Tibial nerve (tissue), 4 donors: ENCODE results near the gene LTB4R2. TPM values are rescaled to one million over a fixed set of nuclear protein-coding genes. Genes with fewer than 3 reads are reported as not detected.

ENCODE experiments used
- DNase-seq, 2 donors: peaks; one replicate each; pipeline ENCODE4 v3.0.0-alpha.2; 2019; ENCODE audit warnings: low spot score in 2 of 2
- H3K27ac ChIP-seq, 4 donors: fragments of 200-600 bp; sonication (generic) in 3 of 4; one replicate each; pipeline ENCODE4 v1.5.1; 2017 to 2019; ENCODE audit warnings: mild to moderate bottlenecking in 1 of 4
- H3K27me3 ChIP-seq, 2 donors: fragments of 200-600 bp; sonication (generic) in 1 of 2; one replicate each; pipeline versions ENCODE4 v1.5.1 to v1.6.0; 2017 to 2019
- H3K36me3 ChIP-seq, 3 donors: fragments of 200-600 bp; sonication (generic); one replicate each; pipeline ENCODE4 v1.5.1; 2018 to 2019
- H3K4me1 ChIP-seq, 4 donors: fragments of 200-600 bp; sonication (generic) in 3 of 4; one replicate each; pipeline ENCODE4 v1.5.1; 2017 to 2019
- H3K4me3 ChIP-seq, 4 donors: fragments of 200-600 bp; sonication (generic) in 3 of 4; one replicate each; pipeline ENCODE4 v1.5.1; 2017 to 2019; ENCODE audit warnings: mild to moderate bottlenecking in 1 of 4, moderate library complexity in 1 of 4
- H3K9me3 ChIP-seq, 4 donors: fragments of 200-600 bp; sonication (generic) in 3 of 4; one replicate each; pipeline ENCODE4 v1.5.1; 2017 to 2019
- EP300 ChIP-seq, 2 donors: sonication (generic); formaldehyde crosslinking; IDR thresholded peaks; one replicate each; pipeline ENCODE4 v1.6.1; 2017; ENCODE audit warnings: antibody characterized with exemption in 2 of 2, mild to moderate bottlenecking in 1 of 2
- POLR2A ChIP-seq, 2 donors: fragments of 450-650 bp; IDR thresholded peaks; one replicate each; pipeline ENCODE4 v1.6.1; 2017; ENCODE audit warnings: antibody characterized with exemption in 2 of 2, mild to moderate bottlenecking in 2 of 2, moderate library complexity in 2 of 2
- WGBS, 2 donors: methylation state at CpG; one replicate each; pipeline ENCODE4 v1.1.5; 2018; 5-methylcytosine and 5-hydroxymethylcytosine counted together
- total RNA-seq, 4 donors: library from RNA; depleted of rRNA; stranded (reverse); fragments of >200 nt; gene quantifications; one replicate each; pipeline ENCODE4 v1.1.0, GENCODE V29; 2016
- TF ChIP-seq, protein P1 (sequence below), 5 experiments: fragments of 200-600 bp in 3 of 5; fragments of 450-650 bp in 2 of 5; sonication (generic) in 3 of 5; IDR thresholded peaks; one replicate each; pipeline ENCODE4 v1.5.1; 2016 to 2019; ENCODE audit warnings: antibody characterized with exemption in 5 of 5, mild to moderate bottlenecking in 3 of 5, moderate library complexity in 2 of 5

LTB4R2 gene
- total RNA-seq, 4 donors from 2014 or later = 15.5 to 31.5 (median 20.2) TPM

DNA sequence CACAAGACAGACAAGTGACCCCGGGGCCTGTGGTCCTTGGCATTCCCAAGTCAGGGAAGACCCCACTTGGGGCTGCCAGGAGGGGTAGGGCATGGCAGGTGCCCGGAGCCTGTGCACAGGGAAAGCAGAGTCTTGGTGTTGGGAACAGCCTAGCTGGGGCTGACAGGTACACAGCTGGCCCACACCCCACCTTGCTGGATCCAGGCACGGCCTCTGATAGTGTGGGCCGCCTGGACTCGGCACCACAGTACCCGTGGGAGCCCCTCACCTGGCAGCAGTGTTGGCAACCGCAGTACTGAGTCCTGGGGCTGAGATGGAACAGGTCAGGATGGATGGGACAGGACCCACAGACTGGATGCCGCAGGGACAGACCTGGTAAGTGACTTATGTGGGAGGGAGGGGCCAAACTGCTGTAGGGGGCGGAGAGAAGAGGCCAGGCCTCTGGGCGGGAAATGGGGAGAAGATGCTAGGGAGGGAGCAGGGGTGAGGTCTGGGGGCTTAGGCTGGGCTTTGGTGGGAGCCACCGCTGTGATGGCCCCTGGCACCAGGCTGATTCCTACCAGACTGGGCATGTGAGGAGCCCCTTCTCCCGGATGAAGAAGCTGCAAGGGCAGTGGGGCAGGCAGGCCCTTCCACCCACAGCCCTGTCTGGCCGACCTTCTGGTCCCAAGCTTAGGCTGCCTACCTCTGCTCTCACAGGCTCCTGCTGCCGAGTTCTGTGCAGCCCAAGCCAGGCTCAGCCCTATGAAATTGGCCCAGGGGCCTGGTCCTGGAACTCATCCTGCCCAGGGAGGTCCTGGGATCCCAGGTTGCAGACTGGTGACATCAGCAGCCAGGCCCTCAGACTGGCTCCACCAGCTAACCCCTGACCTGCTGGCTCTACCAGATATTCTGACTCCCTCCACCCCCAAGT lies 46.9 kb upstream of the LTB4R2 start, which contains the start of gene TGM1:
TSS of gene TGM1 (minus strand) at position 357 of the 913 bp plus-strand sequence. CDS start 825 bp downstream, outside the sequence.
- no peaks in the 10 kb centered on the region for H3K9me3 ChIP-seq
- TF ChIP-seq, protein P1, sequence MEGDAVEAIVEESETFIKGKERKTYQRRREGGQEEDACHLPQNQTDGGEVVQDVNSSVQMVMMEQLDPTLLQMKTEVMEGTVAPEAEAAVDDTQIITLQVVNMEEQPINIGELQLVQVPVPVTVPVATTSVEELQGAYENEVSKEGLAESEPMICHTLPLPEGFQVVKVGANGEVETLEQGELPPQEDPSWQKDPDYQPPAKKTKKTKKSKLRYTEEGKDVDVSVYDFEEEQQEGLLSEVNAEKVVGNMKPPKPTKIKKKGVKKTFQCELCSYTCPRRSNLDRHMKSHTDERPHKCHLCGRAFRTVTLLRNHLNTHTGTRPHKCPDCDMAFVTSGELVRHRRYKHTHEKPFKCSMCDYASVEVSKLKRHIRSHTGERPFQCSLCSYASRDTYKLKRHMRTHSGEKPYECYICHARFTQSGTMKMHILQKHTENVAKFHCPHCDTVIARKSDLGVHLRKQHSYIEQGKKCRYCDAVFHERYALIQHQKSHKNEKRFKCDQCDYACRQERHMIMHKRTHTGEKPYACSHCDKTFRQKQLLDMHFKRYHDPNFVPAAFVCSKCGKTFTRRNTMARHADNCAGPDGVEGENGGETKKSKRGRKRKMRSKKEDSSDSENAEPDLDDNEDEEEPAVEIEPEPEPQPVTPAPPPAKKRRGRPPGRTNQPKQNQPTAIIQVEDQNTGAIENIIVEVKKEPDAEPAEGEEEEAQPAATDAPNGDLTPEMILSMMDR (IDR thresholded peaks at IDR 0.05) = no peak
- no peak for TF ChIP-seq POLR2A (IDR thresholded peaks at IDR 0.05)
- no peak for TF ChIP-seq EP300 (IDR thresholded peaks at IDR 0.05)
- 76 to 77% methylated on average over 12 to 14 of the region's 14 CpGs for WGBS, 2 donors
- H3K4me3 ChIP-seq = no peak within 1 kb of the TSS
- no peaks in the 10 kb centered on the region for H3K27me3 ChIP-seq
- peaks cover 0 to 12% (median 0%) of the 10 kb centered on the region in 4 donors for H3K4me1 ChIP-seq
- peaks cover 0 to 89% (median 4%) of the 10 kb centered on the region in 3 donors for H3K36me3 ChIP-seq
- H3K27ac ChIP-seq = peak within 1 kb of the TSS in 2 of 4 donors; percentile 14 to 28
- DNase-seq = no peak

DNA sequence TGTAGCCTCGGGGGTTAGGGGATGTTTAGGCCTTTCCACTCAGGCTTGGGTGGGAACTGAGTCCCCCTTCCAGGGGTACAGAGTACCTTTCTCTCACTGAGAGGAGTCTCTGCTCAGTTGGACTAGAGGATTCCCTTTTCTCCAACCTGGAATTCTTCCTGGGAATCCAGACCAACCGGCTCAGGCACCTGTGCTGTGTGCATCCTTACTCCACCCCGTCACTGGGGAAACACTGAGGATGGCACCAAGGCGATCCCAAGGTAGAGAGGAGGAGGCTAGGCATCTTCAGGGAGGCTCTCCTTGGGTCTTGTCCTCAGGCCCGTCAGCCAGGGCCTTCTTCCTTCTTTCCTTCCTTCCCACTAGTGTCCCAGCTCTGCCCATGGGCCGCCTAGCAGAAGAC lies 46.1 kb upstream of the LTB4R2 start:
- Histone ChIP-seq H3K9me3 (no peaks in the 10 kb centered on the region), H3K4me3 (no peak overlapping the region), H3K27me3 (no peaks in the 10 kb centered on the region), H3K27ac (peak overlapping the region in 2 of 4 donors; percentile 14 to 28), H3K4me1 (peaks cover 0 to 8% (median 0%) of the 10 kb centered on the region in 4 donors), H3K36me3 (peaks cover 0 to 89% (median 4%) of the 10 kb centered on the region in 3 donors)
- no peak for DNase-seq
- WGBS, 2 donors = 65 to 76% methylated on average over 6 of the region's 6 CpGs
- TF ChIP-seq, protein P1 (IDR thresholded peaks at IDR 0.05) = no peak
- TF ChIP-seq EP300 (IDR thresholded peaks at IDR 0.05) (no peak), POLR2A (IDR thresholded peaks at IDR 0.05) (no peak)

DNA sequence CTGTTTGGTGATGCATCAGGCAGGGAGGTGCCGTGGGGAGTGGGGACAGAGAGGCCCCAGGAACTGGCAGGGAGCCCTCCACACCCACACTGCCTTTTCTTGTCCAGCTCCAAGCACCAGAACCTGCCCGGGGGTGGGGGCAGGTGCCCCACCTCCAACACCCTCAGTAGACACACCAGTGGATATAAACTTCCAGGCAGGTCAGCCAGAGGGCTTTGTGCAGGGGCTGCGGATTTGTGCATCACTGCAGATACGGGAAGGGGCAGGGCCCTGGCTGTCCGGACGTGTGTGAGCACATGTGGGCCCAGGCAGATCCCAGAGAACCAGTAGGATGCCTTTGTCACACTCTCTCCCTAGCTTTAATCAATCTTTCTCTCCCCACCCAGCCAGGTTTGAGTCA lies 45.6 kb upstream of the LTB4R2 start:
- H3K27ac ChIP-seq = peak overlapping the region in 2 of 4 donors; percentile 14 to 28
- no peak for DNase-seq
- no peak overlapping the region for H3K4me3 ChIP-seq
- TF ChIP-seq EP300 (IDR thresholded peaks at IDR 0.05) (no peak), POLR2A (IDR thresholded peaks at IDR 0.05) (no peak)
- TF ChIP-seq, protein P1 (IDR thresholded peaks at IDR 0.05) = no peak
- H3K36me3 ChIP-seq = peaks cover 0 to 89% (median 4%) of the 10 kb centered on the region in 3 donors
- H3K4me1 ChIP-seq = peaks cover 0 to 3% (median 0%) of the 10 kb centered on the region in 4 donors
- 47 to 65% methylated on average over 6 of the region's 6 CpGs for WGBS, 2 donors
- H3K9me3 ChIP-seq = no peaks in the 10 kb centered on the region
- no peaks in the 10 kb centered on the region for H3K27me3 ChIP-seq

DNA sequence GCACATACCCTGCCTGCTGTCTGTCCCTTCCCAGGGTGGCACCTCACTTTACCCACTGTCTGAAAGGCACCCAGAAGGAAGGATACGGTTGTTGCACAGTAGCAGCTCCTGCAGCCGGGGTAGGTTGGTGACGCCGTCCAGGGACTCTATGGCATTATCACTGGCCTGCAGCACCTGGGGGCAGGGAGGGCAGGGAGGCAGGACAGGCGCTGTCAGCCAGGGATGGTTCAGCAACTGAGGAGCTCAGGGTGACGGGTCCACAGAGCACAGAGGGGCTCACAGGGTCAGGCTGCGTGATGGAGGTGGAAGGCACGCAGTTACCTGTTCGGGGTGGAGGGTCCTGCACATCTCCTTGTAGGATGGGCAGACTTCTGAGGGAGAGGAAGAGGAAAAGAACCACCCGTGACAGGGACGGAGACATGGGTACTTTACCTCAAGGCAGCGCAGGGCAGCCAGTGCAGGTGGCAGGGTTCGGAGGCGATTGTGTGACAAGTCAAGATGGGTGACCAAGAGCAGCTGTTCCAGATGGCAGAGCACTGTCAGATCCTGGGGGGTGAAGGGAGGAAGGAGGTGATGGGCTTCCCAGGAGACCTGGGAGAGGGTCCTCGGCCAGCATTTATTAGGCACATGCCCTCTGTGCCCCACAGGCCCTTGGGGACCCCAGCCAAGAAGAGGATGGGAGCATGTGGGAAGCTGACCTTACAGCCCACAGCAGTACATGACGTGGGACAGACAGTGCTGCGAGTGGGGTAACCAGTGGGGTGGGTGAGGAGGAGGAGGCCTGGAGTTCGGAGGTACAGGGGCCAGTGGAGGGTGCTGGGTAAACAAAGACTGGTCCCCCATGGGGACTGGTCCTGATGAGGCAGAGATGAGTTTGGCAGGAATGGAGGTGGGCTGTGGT lies 43.3 kb upstream of the LTB4R2 start:
- Histone ChIP-seq H3K4me3 (no peak overlapping the region), H3K27ac (no peak overlapping the region), H3K27me3 (no peaks in the 10 kb centered on the region), H3K4me1 (peaks cover 0 to 6% (median under 1%) of the 10 kb centered on the region in 4 donors), H3K36me3 (peaks cover 0 to 78% (median 4%) of the 10 kb centered on the region in 3 donors), H3K9me3 (no peaks in the 10 kb centered on the region)
- TF ChIP-seq, protein P1 (IDR thresholded peaks at IDR 0.05) = no peak
- TF ChIP-seq POLR2A (IDR thresholded peaks at IDR 0.05) = no peak
- TF ChIP-seq EP300 (IDR thresholded peaks at IDR 0.05) = no peak
- WGBS, 2 donors = 83 to 85% methylated on average over 18 of the region's 18 CpGs
- DNase-seq = no peak
